ENCODE data around the gene PHAF1. TPM values are rescaled to one million over a fixed set of nuclear protein-coding genes. Genes with fewer than 3 reads are reported as not detected.
A peak's percentile ranks its signal among the peaks of the same experiment; 100 is the strongest.

PHAF1 gene
- total and polyA plus RNA-seq, 2 of the 13 experiments (the other 11 are each of a cell fraction or from before 2014, with no cell fraction given), result 48.3 to 174 TPM

DNA sequence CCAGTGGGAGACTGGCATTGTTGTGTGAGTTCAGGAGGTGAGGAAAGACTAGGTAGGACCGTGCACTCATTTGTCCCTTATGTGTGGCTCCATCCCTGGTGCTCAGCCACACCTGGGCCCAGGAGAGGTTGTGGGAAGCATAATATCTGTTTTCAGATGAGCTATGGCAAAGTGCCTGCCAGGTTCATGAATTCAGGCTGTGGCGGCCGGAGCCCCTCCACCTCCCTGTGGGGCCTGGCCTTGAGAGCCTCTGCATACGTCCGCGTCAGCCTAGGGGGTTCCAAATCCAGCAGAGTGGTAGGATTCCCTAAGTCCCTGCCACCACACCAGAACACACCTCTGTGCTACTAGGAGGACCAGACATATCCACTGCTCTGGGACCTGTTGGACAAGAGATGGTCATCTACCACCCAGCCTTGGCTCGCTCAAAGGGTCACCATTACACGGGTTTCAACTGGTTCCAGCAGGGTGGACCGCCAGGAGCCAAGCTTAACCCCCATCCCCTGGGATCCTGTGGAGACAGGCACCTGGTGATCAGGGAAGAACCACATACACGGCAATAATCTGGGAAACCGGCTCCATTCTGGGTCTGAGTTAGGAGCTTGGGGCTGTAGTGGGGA is 39.0 kb downstream of the PHAF1 start (continued):
- no peak for TF ChIP-seq KLF15 (CRISPR knock-in tag; IDR thresholded peaks at IDR 0.05; ENCODE audit: borderline replicate concordance)
- TF ChIP-seq HOXD1 (CRISPR knock-in tag; IDR thresholded peaks at IDR 0.05), result no peak
- TF ChIP-seq SMARCC2 (IDR thresholded peaks at IDR 0.05), result no peak
- TF ChIP-seq ARHGAP35 (CRISPR knock-in tag; IDR thresholded peaks at IDR 0.05; ENCODE audit: borderline replicate concordance), result no peak
- TF ChIP-seq ZEB1 (IDR thresholded peaks at IDR 0.05; ENCODE audit: insufficient replicate concordance, low read depth), result no peak
- TF ChIP-seq, protein P1, sequence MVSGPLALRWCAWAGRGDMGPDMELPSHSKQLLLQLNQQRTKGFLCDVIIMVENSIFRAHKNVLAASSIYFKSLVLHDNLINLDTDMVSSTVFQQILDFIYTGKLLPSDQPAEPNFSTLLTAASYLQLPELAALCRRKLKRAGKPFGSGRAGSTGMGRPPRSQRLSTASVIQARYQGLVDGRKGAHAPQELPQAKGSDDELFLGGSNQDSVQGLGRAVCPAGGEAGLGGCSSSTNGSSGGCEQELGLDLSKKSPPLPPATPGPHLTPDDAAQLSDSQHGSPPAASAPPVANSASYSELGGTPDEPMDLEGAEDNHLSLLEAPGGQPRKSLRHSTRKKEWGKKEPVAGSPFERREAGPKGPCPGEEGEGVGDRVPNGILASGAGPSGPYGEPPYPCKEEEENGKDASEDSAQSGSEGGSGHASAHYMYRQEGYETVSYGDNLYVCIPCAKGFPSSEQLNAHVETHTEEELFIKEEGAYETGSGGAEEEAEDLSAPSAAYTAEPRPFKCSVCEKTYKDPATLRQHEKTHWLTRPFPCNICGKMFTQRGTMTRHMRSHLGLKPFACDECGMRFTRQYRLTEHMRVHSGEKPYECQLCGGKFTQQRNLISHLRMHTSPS (CRISPR knock-in tag; IDR thresholded peaks at IDR 0.05; ENCODE audit: low read depth), result no peak
- no peak for TF ChIP-seq ZNF44 (CRISPR knock-in tag; IDR thresholded peaks at IDR 0.05)
- TF ChIP-seq, protein P2, sequence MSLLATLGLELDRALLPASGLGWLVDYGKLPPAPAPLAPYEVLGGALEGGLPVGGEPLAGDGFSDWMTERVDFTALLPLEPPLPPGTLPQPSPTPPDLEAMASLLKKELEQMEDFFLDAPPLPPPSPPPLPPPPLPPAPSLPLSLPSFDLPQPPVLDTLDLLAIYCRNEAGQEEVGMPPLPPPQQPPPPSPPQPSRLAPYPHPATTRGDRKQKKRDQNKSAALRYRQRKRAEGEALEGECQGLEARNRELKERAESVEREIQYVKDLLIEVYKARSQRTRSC (CRISPR knock-in tag; IDR thresholded peaks at IDR 0.05; ENCODE audit: low read depth), result no peak
- no peak for TF ChIP-seq ZBTB38 (CRISPR knock-in tag; IDR thresholded peaks at IDR 0.05)
- TF ChIP-seq ZSCAN9 (CRISPR knock-in tag; IDR thresholded peaks at IDR 0.05; ENCODE audit: borderline replicate concordance), result no peak
- no peak for TF ChIP-seq ZNF607 (CRISPR knock-in tag; IDR thresholded peaks at IDR 0.05; ENCODE audit: borderline replicate concordance)
- no peak for TF ChIP-seq KDM1A (CRISPR knock-in tag; IDR thresholded peaks at IDR 0.05)
- TF ChIP-seq IRX3 (CRISPR knock-in tag; IDR thresholded peaks at IDR 0.05; ENCODE audit: borderline replicate concordance, low read depth), result no peak
- TF ChIP-seq SETDB1 (CRISPR knock-in tag; IDR thresholded peaks at IDR 0.05; ENCODE audit: borderline replicate concordance), result no peak
- TF ChIP-seq ZFY (CRISPR knock-in tag; IDR thresholded peaks at IDR 0.05), result no peak; the same call in 1 of the 2 replicates
- TF ChIP-seq HMG20A (CRISPR knock-in tag; IDR thresholded peaks at IDR 0.05; ENCODE audit: borderline replicate concordance), result no peak
- no peak for TF ChIP-seq HNRNPLL (IDR thresholded peaks at IDR 0.05; ENCODE audit: low read depth, low read length, poor library complexity, severe bottlenecking)
- TF ChIP-seq, protein P3, sequence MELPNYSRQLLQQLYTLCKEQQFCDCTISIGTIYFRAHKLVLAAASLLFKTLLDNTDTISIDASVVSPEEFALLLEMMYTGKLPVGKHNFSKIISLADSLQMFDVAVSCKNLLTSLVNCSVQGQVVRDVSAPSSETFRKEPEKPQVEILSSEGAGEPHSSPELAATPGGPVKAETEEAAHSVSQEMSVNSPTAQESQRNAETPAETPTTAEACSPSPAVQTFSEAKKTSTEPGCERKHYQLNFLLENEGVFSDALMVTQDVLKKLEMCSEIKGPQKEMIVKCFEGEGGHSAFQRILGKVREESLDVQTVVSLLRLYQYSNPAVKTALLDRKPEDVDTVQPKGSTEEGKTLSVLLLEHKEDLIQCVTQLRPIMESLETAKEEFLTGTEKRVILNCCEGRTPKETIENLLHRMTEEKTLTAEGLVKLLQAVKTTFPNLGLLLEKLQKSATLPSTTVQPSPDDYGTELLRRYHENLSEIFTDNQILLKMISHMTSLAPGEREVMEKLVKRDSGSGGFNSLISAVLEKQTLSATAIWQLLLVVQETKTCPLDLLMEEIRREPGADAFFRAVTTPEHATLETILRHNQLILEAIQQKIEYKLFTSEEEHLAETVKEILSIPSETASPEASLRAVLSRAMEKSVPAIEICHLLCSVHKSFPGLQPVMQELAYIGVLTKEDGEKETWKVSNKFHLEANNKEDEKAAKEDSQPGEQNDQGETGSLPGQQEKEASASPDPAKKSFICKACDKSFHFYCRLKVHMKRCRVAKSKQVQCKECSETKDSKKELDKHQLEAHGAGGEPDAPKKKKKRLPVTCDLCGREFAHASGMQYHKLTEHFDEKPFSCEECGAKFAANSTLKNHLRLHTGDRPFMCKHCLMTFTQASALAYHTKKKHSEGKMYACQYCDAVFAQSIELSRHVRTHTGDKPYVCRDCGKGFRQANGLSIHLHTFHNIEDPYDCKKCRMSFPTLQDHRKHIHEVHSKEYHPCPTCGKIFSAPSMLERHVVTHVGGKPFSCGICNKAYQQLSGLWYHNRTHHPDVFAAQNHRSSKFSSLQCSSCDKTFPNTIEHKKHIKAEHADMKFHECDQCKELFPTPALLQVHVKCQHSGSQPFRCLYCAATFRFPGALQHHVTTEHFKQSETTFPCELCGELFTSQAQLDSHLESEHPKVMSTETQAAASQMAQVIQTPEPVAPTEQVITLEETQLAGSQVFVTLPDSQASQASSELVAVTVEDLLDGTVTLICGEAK (IDR thresholded peaks at IDR 0.05), result no peak
- TF ChIP-seq, protein P3 (CRISPR knock-in tag; IDR thresholded peaks at IDR 0.05), result 0 out of 2 replicates have a peak, but pooled peaks have one; percentile 7

Data from HepG2 (cell line).